SK-N-SH (cell line): ENCODE measurements around the gene WRNIP1.

ENCODE experiments used
- CHD2 ChIP-seq: fragments of 150-350 bp; IDR thresholded peaks from 2 replicates; pipeline ENCODE4 v1.6.1; 2018; ENCODE audit warnings: low read length; ENCODE audit not compliant: partially characterized antibody
- CTCF ChIP-seq: fragments of 200-600 bp; sonication (generic); IDR thresholded peaks from 2 replicates; pipeline ENCODE4 v1.6.1; 2017; ENCODE audit warnings: antibody characterized with exemption, mild to moderate bottlenecking, moderate library complexity

- no peak for TF ChIP-seq CTCF
- TF ChIP-seq CHD2: no peak
Measured at GRCh38 chr6:2750832-2751231, 14.4 kb upstream of the WRNIP1 start, which contains the start of gene MYLK4.
